ENCODE measurements around the gene PNPLA5.

The PNPLA5 gene

DNA sequence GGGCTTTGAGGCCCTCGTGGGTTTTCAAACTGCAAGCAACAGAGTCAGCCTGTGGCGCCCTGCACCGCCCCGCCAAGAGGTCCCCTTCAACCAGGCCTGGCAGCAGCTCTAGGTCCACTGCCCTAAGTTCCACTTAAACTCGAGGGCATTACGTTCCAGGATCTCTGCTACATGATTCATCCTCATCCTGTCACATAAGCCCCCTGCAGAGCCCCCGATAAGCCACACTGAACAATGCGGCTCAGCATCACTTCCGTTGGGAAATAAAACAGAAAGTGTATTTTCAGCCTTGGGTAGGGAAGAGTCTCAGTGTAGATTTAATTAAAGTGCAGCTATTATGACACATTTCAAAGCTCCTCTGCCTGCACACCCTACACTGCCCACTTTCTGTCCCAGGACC is 54.1 kb downstream of the PNPLA5 start:
- Histone ChIP-seq H3K9me3 (ENCODE audit: insufficient read depth, low read depth, low read length) (no peaks in the 10 kb centered on the region), H3K4me3 (ENCODE audit: low read length, poor library complexity, severe bottlenecking) (no peak overlapping the region), H3K79me2 (ENCODE audit: insufficient read depth, low read length) (no peaks in the 10 kb centered on the region), H2AFZ (ENCODE audit: low read length) (no peak overlapping the region), H3K9ac (ENCODE audit: low read depth, low read length, poor library complexity, severe bottlenecking) (no peak overlapping the region), H3K27me3 (ENCODE audit: insufficient read depth, low read length, poor library complexity, severe bottlenecking) (no peaks in the 10 kb centered on the region), H3K36me3 (ENCODE audit: insufficient read depth, low read length) (no peaks in the 10 kb centered on the region), H4K20me1 (ENCODE audit: insufficient read depth, low read length, poor library complexity, severe bottlenecking) (no peaks in the 10 kb centered on the region), H3K4me1 (ENCODE audit: insufficient read depth, low read length, poor library complexity, severe bottlenecking) (no peaks in the 10 kb centered on the region), H3K4me2 (ENCODE audit: low read depth, low read length, poor library complexity, severe bottlenecking) (no peak overlapping the region), H3F3A (ENCODE audit: low read depth) (no peaks in the 10 kb centered on the region), H3K9me2 (replicated peaks; ENCODE audit: low read depth, low read length) (no peaks in the 10 kb centered on the region)
- no peak for TF ChIP-seq EZH2phosphoT487 (IDR thresholded peaks at IDR 0.05; ENCODE audit: borderline replicate concordance)
- TF ChIP-seq, protein P1, sequence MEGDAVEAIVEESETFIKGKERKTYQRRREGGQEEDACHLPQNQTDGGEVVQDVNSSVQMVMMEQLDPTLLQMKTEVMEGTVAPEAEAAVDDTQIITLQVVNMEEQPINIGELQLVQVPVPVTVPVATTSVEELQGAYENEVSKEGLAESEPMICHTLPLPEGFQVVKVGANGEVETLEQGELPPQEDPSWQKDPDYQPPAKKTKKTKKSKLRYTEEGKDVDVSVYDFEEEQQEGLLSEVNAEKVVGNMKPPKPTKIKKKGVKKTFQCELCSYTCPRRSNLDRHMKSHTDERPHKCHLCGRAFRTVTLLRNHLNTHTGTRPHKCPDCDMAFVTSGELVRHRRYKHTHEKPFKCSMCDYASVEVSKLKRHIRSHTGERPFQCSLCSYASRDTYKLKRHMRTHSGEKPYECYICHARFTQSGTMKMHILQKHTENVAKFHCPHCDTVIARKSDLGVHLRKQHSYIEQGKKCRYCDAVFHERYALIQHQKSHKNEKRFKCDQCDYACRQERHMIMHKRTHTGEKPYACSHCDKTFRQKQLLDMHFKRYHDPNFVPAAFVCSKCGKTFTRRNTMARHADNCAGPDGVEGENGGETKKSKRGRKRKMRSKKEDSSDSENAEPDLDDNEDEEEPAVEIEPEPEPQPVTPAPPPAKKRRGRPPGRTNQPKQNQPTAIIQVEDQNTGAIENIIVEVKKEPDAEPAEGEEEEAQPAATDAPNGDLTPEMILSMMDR (conservative IDR thresholded peaks at IDR 0.05; ENCODE audit: low read length) = no peak

DNA sequence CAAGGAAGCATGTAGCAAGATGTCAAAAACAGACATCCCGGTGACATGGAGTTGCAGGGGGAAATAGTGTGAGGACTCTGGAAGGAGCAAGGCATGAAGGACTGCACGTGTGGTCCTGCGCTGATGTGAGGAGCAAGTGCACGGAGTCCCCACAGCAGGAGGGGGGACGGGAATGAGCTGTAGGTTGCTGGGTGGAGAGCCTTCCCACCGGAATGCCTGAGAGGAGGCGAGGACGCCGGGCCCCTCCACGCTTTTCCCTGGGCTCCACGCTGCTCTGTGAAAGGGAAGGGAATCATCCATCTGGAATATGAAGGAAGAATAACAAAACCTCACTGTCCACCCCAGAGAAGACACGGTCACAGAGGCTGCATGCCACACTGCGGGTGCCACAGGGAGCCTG is 56.1 kb downstream of the PNPLA5 start:
- no peaks in the 10 kb centered on the region for H4K20me1 ChIP-seq (ENCODE audit: insufficient read depth, low read length, poor library complexity, severe bottlenecking)
- no peaks in the 10 kb centered on the region for H3K9me3 ChIP-seq (ENCODE audit: insufficient read depth, low read depth, low read length)
- no peaks in the 10 kb centered on the region for H3F3A ChIP-seq (ENCODE audit: low read depth)
- no peaks in the 10 kb centered on the region for H3K79me2 ChIP-seq (ENCODE audit: insufficient read depth, low read length)
- no peaks in the 10 kb centered on the region for H3K27me3 ChIP-seq (ENCODE audit: insufficient read depth, low read length, poor library complexity, severe bottlenecking)
- TF ChIP-seq, protein P1 (conservative IDR thresholded peaks at IDR 0.05; ENCODE audit: low read length) = no peak
- no peak for TF ChIP-seq EZH2phosphoT487 (IDR thresholded peaks at IDR 0.05; ENCODE audit: borderline replicate concordance)
- H3K4me2 ChIP-seq (ENCODE audit: low read depth, low read length, poor library complexity, severe bottlenecking) = no peak overlapping the region
- H3K4me1 ChIP-seq (ENCODE audit: insufficient read depth, low read length, poor library complexity, severe bottlenecking) = no peaks in the 10 kb centered on the region
- H3K4me3 ChIP-seq (ENCODE audit: low read length, poor library complexity, severe bottlenecking) = no peak overlapping the region
- H3K9me2 ChIP-seq (replicated peaks; ENCODE audit: low read depth, low read length) = no peaks in the 10 kb centered on the region
- no peaks in the 10 kb centered on the region for H3K36me3 ChIP-seq (ENCODE audit: insufficient read depth, low read length)
- H3K9ac ChIP-seq (ENCODE audit: low read depth, low read length, poor library complexity, severe bottlenecking) = no peak overlapping the region
- H2AFZ ChIP-seq (ENCODE audit: low read length) = no peak overlapping the region

DNA sequence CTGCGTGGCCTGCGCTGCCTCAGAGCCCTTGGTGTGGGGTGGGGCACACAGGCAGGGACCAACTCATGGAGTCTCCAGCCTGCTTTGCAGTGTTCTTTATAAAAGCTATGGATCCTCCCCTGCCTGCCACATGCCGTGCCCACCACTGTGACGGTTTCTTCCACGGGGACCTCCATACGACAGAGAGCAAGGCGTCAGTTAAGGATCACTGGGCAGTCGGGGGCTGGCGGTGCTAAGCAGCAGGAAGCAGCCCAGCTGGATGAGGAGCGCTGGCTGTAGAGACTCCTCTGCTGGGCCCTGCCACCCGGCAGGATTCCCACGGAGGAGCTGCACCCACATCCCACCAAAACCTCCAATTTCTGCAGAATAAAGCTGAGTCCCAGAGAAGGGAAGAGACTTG is 56.6 kb downstream of the PNPLA5 start:
- Histone ChIP-seq H3F3A (ENCODE audit: low read depth) (no peaks in the 10 kb centered on the region), H3K27me3 (ENCODE audit: insufficient read depth, low read length, poor library complexity, severe bottlenecking) (no peaks in the 10 kb centered on the region), H3K36me3 (ENCODE audit: insufficient read depth, low read length) (no peaks in the 10 kb centered on the region), H3K4me2 (ENCODE audit: low read depth, low read length, poor library complexity, severe bottlenecking) (no peak overlapping the region), H3K9me3 (ENCODE audit: insufficient read depth, low read depth, low read length) (no peaks in the 10 kb centered on the region), H3K4me3 (ENCODE audit: low read length, poor library complexity, severe bottlenecking) (no peak overlapping the region), H3K9me2 (replicated peaks; ENCODE audit: low read depth, low read length) (no peaks in the 10 kb centered on the region), H2AFZ (ENCODE audit: low read length) (no peak overlapping the region), H3K9ac (ENCODE audit: low read depth, low read length, poor library complexity, severe bottlenecking) (no peak overlapping the region), H4K20me1 (ENCODE audit: insufficient read depth, low read length, poor library complexity, severe bottlenecking) (no peaks in the 10 kb centered on the region), H3K4me1 (ENCODE audit: insufficient read depth, low read length, poor library complexity, severe bottlenecking) (no peaks in the 10 kb centered on the region), H3K79me2 (ENCODE audit: insufficient read depth, low read length) (no peaks in the 10 kb centered on the region)
- TF ChIP-seq, protein P1 (conservative IDR thresholded peaks at IDR 0.05; ENCODE audit: low read length) = no peak
- no peak for TF ChIP-seq EZH2phosphoT487 (IDR thresholded peaks at IDR 0.05; ENCODE audit: borderline replicate concordance)

Data from Loucy (cell line).